MM.1S (cell line): ENCODE data around the gene DTL.

Experiments
- DNase-seq: peaks from one replicate; pipeline ENCODE4 v3.0.0-alpha.2; 2015
- H2AFZ ChIP-seq: fragments of 300-600 bp; sonication (generic); 2 replicates; pipeline ENCODE4 v1.6.0; 2016; ENCODE audit warnings: antibody characterized with exemption, low read length
- H3F3A ChIP-seq: fragments of 300-600 bp; sonication (generic); 2 replicates; pipeline ENCODE4 v1.6.1; 2016; ENCODE audit warnings: mild to moderate bottlenecking, antibody characterized with exemption, low read length, moderate library complexity, mixed read lengths; ENCODE audit not compliant: insufficient read depth
- H3K27ac ChIP-seq: fragments of 300-600 bp; sonication (generic); 2 replicates; pipeline ENCODE4 v1.5.1; 2016; ENCODE audit warnings: mild to moderate bottlenecking, low read length
- H3K27me3 ChIP-seq: fragments of 300-600 bp; sonication (generic); replicated peaks from 2 replicates; pipeline ENCODE4 v1.6.0; 2016; ENCODE audit warnings: low read length; ENCODE audit not compliant: insufficient read depth
- H3K36me3 ChIP-seq: fragments of 300-600 bp; sonication (generic); replicated peaks from 2 replicates; pipeline ENCODE4 v1.6.1; 2016; ENCODE audit warnings: mild to moderate bottlenecking, low read length, mixed read lengths; ENCODE audit not compliant: insufficient read depth
- H3K4me1 ChIP-seq: fragments of 300-600 bp; sonication (generic); 2 replicates; pipeline ENCODE4 v1.6.1; 2016; ENCODE audit warnings: low read length, mixed read lengths
- H3K4me2 ChIP-seq: fragments of 300-600 bp; sonication (generic); 2 replicates; pipeline ENCODE4 v1.6.0; 2016; ENCODE audit warnings: low read depth, low read length
- H3K4me3 ChIP-seq: fragments of 300-600 bp; sonication (generic); 2 replicates; pipeline ENCODE4 v1.5.1; 2016; ENCODE audit warnings: low read length, mixed read lengths
- H3K79me2 ChIP-seq: fragments of 300-600 bp; sonication (generic); 2 replicates; pipeline ENCODE4 v1.6.1; 2016; ENCODE audit warnings: mixed run types, low read length, mixed read lengths
- H3K9ac ChIP-seq: fragments of 300-600 bp; sonication (generic); 2 replicates; pipeline ENCODE4 v1.6.1; 2016; ENCODE audit warnings: low read length, mixed read lengths
- H3K9me2 ChIP-seq: fragments of 300-600 bp; sonication (generic); replicated peaks from 2 replicates; pipeline ENCODE4 v1.6.1; 2016; ENCODE audit warnings: mild to moderate bottlenecking, low read length, mixed read lengths; ENCODE audit not compliant: insufficient read depth
- H3K9me3 ChIP-seq: fragments of 300-600 bp; sonication (generic); replicated peaks from 2 replicates; pipeline ENCODE4 v1.6.1; 2016; ENCODE audit warnings: mild to moderate bottlenecking, low read length, mixed read lengths; ENCODE audit not compliant: insufficient read depth
- H4K20me1 ChIP-seq: fragments of 300-600 bp; sonication (generic); 2 replicates; pipeline ENCODE4 v1.6.1; 2016; ENCODE audit warnings: mild to moderate bottlenecking, low read length, moderate library complexity, mixed read lengths; ENCODE audit not compliant: insufficient read depth
- CTCF ChIP-seq: fragments of 300-600 bp; sonication (generic); IDR thresholded peaks from 2 replicates; pipeline ENCODE4 v1.5.1; 2016; ENCODE audit warnings: antibody characterized with exemption, low read length, mixed read lengths
- EZH2 ChIP-seq: fragments of 300-600 bp; sonication (generic); optimal IDR thresholded peaks from 2 replicates; pipeline ENCODE3; 2017; ENCODE audit warnings: low read depth, mild to moderate bottlenecking, antibody characterized with exemption, low read length, mixed read lengths
- EZH2phosphoT487 ChIP-seq: fragments of 300-600 bp; sonication (generic); IDR thresholded peaks from 2 replicates; pipeline ENCODE4 v1.6.1; 2018; ENCODE audit warnings: antibody characterized with exemption, low read length

DTL gene

GRCh38 chr1:212039622-212040021, 4.1 kb downstream of the DTL start:
- no peak overlapping the region for H3K27ac ChIP-seq
- peak overlapping the region; percentile 24 for H3K4me3 ChIP-seq
- H2AFZ ChIP-seq, result no peak overlapping the region
- no peak for DNase-seq
- H3K9ac ChIP-seq, result no peak overlapping the region
- peaks cover 90% of the 10 kb centered on the region for H3K79me2 ChIP-seq
- TF ChIP-seq EZH2phosphoT487, result no peak
- no peak for TF ChIP-seq CTCF
- peak overlapping the region; percentile 74 for H3K4me2 ChIP-seq
- H3K4me1 ChIP-seq, result peaks cover 30% of the 10 kb centered on the region
- peaks cover 42% of the 10 kb centered on the region for H3F3A ChIP-seq
- H3K27me3 ChIP-seq, result no peaks in the 10 kb centered on the region
- no peaks in the 10 kb centered on the region for H3K9me2 ChIP-seq
- H4K20me1 ChIP-seq, result peaks cover 31% of the 10 kb centered on the region; the same call in 1 of the 2 replicates
- H3K9me3 ChIP-seq, result no peaks in the 10 kb centered on the region
- H3K36me3 ChIP-seq, result peaks cover 12% of the 10 kb centered on the region; the same call in 1 of the 2 replicates

GRCh38 chr1:212040629-212041412, 5.3 kb downstream of the DTL start:
- Histone ChIP-seq H3K27me3 (no peaks in the 10 kb centered on the region), H3K27ac (peak overlapping the region; percentile 39; the same call in 1 of the 2 replicates), H2AFZ (no peak overlapping the region), H3K4me2 (peak overlapping the region; percentile 74), H4K20me1 (peaks cover 30% of the 10 kb centered on the region; the same call in 1 of the 2 replicates), H3K9me3 (no peaks in the 10 kb centered on the region), H3K4me1 (peaks cover 30% of the 10 kb centered on the region), H3K36me3 (peaks cover 12% of the 10 kb centered on the region; the same call in 1 of the 2 replicates), H3K4me3 (peak overlapping the region; percentile 21), H3K79me2 (peaks cover 98% of the 10 kb centered on the region), H3F3A (peaks cover 33% of the 10 kb centered on the region), H3K9me2 (no peaks in the 10 kb centered on the region), H3K9ac (no peak overlapping the region)
- DNase-seq, result peak; percentile 79
- TF ChIP-seq EZH2phosphoT487 (no peak), CTCF (no peak), EZH2 (no peak)

GRCh38 chr1:212042436-212042835, 6.9 kb downstream of the DTL start:
- no peak overlapping the region for H2AFZ ChIP-seq
- TF ChIP-seq EZH2 (no peak), EZH2phosphoT487 (no peak), CTCF (no peak)

More at GRCh38 chr1:212042436-212042835, 6.9 kb downstream of the DTL start:
- H3K27ac ChIP-seq, result no peak overlapping the region
- H3K4me2 ChIP-seq, result no peak overlapping the region
- peaks cover 16% of the 10 kb centered on the region; the same call in 1 of the 2 replicates for H3K36me3 ChIP-seq
- H3F3A ChIP-seq, result peaks cover 29% of the 10 kb centered on the region
- H3K9me3 ChIP-seq, result no peaks in the 10 kb centered on the region
- H4K20me1 ChIP-seq, result peaks cover 30% of the 10 kb centered on the region; the same call in 1 of the 2 replicates
- DNase-seq, result no peak
- no peaks in the 10 kb centered on the region for H3K9me2 ChIP-seq
- H3K4me1 ChIP-seq, result peaks cover 30% of the 10 kb centered on the region
- peaks cover 96% of the 10 kb centered on the region for H3K79me2 ChIP-seq
- H3K9ac ChIP-seq, result no peak overlapping the region
- H3K4me3 ChIP-seq, result no peak overlapping the region
- H3K27me3 ChIP-seq, result no peaks in the 10 kb centered on the region
